NCI-H2196 treated with DMSO at 0.1 percent for 48 hours (cell line): Measurements from ENCODE around the gene TARBP1.
"Not testable (repeated sequence)": the region's sequence is repeated elsewhere in the genome, so short reads cannot be mapped to it uniquely, and the experiment has no call there.

Experiments
- DNase-seq: peaks from one replicate; lab custom pipeline; 2025; ENCODE audit not compliant: unreplicated experiment; lab: John Stamatoyannopoulos, UW

TARBP1 gene

DNA sequence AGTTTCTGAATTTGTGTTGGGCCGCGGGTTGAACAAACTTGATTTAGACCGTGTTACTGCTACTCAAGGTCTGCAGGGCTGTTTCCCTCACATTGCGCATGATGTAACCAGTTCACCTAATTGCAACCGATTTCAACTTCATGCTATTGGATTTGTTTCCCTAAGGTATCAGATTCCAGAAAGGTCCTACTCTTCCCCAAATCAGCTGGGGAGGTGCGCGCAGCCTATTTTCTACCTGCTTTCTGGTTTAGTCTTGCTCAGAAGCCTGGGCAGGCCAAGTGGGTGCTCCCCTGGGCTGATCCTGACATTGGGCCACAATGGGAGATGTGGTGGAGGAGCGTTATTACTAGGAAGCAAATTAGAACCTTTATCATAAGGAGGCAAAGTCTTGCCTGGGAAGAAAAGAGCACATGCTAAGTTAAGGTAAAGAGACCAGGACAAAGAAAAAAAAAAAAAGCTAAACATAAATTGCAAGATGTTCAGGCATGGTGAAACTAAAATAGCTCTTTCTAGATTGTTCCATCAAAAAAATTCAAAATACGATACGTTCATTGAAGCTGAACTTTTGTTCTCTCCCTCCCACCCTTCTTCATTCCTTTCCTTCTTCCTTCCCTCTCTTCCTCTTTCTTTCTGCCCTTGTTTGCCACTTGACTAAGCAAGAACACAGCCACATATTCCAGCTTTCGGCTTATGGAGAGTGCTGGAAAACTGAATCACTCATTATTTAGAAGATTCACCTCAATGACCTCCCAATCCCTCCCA is 28.8 kb upstream of the TARBP1 start:
- no peak for DNase-seq

DNA sequence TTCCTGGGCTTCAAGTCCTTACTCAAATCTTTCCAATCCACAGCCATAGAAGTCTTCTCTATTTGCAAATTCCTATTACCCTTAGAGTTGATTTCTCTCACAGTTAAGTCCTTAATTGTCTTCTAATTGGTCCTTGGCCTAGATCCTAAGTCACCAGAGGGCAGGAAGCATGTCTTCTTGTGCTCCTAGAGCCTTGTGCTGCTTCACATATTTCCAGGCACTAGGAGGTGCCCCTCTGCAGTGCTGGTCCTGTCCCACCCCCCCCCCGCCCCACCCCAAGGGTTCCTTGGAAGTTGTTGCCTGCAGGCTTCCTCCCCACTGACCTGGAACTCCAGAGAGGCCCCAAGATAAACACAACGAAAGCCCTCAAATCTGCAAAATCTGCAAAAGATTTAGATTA is 28.1 kb upstream of the TARBP1 start:
- DNase-seq, result no peak

DNA sequence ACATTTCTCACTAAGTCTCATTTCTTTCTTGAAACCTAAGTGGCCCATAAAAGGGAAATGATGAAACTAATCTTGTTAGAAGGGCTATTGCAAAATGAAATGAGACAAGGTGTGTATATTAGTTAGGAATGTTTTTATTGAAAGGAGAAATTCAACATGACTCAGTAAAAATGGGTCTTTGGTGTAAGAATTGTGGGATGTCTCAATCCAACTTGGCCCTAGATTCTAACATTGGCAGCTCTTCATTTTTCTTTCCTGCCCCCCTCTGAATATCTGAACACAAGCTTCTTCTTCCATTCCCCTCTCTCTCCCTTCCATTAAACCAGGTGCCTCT is 26.8 kb upstream of the TARBP1 start:
- no peak for DNase-seq

DNA sequence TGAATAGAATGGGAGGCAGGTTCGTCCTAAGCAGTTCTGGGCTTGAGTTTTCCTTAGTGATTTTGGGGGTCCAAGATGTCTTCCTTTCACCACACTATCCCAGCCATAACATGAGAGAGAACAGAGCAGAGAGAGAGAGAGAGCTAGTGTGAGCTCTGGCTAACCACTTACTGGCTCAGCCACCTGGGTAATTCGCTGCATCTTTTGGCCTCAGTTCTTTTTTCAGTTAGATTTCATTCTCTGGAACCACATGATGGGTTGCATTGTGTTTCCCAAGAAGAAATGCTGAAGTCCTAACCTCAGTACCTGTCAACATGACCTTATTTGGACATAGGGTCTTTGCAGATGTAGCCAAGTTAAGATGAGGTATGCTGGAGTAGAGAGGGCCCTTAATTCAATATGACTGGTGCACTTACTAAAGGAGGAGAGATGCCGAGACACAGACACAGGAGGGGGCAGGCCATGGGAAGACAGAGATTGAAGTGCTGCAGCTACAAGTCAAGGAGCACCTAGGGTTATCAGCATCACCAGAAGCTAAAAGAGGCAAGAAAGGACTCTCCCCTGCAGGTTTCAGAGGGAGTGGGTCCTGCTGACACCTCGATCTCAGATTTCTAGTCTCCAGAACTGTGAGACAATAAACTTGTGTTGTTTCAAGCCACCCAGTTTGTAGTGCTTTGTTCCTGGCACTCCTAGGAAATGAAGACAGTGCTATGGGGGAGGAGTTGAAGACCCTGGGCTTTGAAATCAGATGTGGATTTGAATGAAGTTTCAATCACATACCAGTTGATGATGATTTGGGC is 26.2 kb upstream of the TARBP1 start:
- DNase-seq, result no peak

DNA sequence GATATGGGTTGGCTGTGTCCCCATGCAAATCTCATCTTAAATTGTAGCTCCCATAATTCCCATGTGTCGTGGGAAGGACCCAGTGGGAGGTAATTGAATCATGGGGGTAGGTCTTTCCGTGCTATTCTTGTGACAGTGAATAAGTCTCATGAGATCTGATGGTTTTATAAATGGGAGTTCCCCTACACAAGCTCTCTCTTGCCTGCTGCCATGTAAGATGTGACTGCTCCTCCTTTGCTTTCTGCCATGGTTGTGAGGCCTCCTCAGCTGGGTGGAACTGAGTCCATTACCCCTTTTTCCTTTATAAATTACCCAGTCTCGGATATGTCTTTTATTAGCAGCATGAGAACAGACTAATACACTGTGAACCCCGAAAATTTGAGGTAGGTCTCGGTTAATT is 25.3 kb upstream of the TARBP1 start:
- DNase-seq, result not testable (repeated sequence)

DNA sequence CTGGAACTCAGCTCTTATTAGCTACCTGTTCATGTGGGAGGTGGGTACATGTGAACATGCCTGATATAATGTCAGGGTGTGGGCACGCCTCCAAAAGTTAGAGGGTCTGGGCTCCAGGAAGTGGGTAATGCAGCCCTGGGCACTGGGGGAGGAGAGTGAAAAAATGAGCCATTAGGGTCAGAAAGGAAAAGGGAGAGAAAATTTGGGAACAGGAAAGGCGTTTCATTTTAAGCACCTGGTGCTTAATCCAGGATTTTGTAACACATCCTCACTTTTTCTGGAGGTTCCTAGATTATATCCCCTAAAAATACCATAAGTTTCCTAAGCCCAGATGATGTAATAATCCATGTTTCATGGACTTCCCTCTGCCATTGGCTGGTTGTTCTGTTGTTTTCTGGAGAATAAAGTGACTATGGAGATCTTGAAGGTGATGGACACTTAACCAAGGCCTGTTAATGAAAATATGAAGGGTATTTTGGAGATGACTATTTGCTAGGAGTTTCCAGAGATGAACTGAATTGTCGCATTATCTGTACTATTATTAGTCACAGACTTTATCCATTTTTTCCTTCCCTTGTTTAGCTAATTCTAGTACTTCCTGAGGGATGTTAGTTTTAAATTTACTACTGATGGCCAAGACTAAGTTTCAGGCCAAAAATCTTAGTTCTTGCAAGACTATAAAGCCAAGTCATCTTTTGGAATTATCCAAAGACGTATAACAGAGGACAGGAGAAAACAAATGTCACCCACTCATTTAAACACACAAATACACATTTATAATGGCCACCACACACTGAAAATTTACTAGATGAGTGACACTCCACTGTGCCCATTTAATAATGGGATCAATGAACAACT is 24.4 kb upstream of the TARBP1 start:
- no peak for DNase-seq

DNA sequence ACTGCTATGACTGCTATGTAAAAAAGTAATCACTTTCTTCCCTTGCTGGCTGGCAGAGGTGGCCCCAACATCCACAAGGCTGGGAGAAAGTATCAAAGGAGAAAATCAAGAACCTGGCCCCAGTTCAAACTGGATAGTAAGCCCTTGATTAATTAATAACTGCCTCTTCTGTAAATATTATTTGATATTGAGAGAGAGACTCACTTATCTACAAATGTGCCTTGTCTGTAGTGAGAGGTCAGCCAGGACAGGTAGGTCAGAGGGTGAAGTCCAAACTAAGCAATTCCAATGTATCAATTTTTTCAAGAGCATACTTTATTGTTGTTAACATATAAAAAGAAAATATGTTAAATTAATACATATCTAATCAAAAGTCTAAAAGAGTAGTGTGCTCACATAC is 23.8 kb upstream of the TARBP1 start:
- no peak for DNase-seq

DNA sequence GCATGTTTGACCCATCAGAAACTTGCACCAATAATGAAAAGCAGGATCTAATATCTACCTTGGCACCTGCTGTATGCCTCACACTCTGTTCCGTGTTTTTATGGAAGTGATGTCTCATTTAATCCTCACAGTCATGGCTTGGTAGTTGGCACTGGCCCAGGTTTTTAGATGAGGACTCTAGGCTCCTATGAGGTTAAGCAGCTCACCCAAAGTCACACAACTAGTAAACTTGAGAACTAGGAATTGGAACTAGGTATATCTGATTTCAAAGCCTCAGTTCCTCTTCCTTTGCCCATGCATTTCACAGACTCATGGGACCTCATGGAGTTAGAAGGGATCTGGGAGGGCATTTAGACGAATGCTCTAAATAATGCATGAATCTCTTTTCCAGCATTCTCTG is 21.3 kb upstream of the TARBP1 start:
- no peak for DNase-seq

DNA sequence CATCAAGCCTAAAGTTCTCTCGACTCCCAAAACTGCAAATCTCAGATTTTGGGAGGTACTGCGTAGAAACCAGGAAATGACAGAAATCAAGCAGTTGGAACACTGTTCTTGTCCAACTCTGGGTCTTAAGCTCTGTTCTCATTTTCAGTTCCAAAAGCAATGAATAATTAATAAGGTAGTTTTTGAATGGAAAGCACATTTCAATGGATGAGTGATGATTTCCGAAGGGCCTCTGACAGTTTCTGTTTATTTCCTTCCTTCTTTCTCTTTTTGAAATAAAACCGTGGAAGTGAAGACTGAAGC is 20.9 kb upstream of the TARBP1 start:
- DNase-seq, result no peak

DNA sequence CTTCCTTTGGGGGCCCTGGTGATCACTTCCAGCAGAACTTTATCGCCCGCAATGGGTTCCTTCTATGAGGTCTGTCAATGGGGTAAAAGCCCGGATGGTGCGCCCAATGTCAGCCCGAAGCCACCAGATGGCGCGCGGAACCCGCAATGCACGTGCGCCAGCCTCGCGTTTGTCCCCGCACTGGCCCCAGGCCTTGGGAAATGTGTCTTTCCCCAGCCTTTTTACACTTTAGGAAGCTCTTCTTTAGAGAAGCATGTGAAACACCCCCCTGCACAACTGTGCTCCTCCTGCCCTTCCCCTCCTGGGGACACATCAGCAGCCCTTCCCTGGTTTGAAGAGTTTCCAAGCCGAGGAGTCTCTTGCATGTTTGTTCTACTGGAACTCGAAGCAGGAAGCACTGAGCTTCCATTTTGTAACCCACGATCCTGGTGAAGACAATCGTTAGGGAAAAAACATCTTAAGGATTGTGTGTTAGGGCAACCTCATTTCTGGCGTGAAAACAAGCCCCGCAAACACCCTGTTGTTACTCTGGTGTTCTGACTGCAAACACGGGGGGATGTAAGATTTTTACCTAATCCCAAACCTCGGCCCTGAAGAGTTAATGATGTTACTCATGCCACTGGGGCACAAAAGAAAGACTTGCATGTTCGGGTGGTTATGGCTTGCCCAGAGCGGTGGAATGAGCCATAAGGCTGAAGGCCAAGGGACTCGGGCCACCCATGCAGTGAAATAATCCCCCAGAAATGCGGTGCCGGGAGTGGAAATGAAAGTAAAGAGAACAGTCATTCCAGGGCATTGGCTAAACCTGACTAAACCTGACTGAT is 20.4 kb upstream of the TARBP1 start:
- peak; percentile 19 for DNase-seq

DNA sequence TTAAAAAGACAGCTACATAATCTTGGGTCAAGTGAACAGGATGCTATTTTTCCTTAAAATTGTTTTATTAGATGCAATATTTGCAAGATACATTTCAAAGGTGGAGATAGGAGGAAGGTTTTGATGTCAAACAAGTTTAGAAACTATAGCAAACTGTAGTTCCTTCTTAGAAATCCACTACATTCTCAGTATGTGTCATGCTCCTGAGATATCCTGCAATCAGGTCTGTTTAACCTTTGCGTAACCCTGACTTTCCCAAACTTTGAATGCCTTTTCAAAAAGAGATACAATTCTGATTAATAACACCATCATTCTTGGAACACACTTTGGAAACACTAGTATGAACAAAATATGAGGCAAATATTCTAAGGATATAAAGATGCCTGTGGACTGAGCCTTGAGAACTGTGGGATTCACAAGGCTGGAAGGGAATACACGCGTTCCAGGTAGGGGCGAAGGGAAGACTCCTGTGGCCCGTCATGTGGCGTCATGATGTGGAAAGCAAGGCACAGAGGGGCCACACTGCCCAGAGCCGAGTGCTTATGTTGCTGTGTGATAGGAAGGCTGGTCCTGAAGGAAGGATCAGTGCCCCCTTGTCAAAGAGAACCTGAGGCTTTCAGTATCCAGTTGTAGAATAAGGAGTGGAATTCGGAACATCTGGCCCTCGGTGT is 19.6 kb upstream of the TARBP1 start:
- no peak for DNase-seq

DNA sequence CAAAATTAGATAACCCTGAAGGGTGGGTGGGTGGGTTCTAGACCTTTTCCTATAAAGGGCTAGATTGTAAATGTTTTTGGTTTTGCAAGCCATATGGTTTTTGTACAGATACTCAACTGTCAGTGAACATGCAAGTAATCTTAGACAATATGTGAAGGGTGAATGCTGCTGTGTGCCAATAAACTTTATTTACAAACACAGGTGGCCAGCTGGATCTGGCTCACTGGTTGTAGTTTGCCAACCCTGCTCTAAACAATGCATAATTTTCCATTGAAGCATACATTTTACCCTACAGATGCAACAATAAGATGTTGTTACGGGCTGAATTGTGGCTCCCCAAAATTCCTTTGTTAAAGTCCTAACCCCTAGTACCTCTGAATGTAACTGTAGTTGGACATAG is 18.6 kb upstream of the TARBP1 start:
- DNase-seq, result no peak

DNA sequence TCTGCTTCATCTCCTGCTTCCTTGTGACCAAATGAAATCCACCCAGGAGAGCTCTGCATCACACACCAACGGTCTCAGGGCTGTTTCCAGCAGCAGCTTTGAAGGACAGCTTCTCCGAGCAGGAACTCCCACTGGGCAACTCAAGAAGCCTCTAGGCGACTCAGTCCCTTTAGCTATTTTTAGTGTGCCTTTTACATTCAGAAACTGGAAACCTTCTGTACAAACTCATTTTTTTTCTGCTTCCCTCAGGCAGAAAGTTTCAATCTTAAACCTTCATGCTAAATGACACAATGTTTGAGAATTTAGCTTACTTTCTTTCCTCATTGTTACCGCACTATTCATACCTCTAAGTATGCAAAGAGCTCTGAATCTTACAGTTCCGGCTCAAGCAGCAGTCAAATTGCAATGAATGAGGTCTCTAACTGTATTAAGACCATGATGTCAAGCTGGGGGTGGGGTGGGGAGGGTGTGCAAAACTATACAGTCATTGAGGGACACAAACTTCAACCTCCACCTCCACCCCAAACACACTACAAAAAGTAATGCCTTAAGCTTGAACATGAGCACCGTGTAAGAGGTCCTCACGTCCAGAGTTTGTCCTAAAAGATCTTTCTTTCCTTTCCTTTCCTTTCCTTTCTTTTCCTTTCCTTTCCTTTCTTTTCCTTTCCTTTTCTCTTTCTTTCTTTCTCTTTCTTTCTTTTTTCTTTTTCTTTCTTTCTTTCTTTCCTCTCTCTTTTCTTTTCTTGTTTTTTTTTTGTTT is 16.4 kb upstream of the TARBP1 start:
- DNase-seq, result no peak

DNA sequence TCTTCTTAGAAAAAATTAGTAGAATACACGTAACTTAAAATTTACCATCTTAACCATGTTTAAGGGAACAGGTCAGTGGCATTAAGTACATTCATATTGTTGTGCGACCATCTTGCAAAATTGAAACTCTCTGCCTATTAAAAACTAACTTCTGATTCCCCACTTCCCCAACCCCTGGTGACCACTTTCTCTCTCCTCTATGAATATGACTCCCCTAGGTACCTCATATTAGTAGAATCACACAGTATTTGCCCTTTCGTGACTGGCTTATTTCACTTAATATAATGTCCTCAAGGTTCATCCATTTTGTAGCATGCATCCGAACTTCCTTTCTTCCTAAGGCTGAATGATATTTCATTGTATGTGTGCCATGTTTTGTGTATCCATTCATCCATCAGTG is 15.1 kb upstream of the TARBP1 start:
- DNase-seq, result no peak

DNA sequence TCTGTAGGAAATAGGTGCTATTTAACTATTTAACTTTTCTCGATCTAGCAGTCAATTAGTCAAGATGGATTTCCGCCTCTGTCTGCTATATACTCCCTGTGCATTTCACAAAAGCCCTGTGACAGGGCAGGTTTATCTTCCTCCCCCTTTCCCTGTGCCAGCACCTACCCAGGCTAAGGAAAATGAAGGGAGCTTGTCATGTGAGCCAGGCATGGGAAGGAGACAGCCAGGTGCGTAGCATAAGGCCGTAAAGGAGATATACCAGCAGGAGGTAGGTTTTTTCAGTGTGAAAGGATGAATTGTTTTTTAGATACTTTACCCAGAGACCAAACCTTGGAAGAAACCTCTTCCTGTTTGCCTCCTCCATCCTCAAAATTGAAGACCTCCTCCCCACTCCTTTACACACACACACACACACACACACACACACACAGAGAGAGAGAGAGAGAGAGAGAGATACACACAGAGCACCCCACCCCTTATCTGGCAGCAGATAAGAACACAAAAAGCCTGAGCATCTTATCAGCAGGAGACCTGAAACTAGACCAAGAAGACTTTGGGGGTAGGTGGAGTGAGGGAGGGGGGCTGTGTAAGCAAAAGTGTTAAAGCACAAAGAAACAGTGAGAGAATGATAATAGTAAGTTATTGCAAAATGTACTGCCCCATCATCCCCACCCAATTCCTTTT is 12.0 kb upstream of the TARBP1 start:
- no peak for DNase-seq

DNA sequence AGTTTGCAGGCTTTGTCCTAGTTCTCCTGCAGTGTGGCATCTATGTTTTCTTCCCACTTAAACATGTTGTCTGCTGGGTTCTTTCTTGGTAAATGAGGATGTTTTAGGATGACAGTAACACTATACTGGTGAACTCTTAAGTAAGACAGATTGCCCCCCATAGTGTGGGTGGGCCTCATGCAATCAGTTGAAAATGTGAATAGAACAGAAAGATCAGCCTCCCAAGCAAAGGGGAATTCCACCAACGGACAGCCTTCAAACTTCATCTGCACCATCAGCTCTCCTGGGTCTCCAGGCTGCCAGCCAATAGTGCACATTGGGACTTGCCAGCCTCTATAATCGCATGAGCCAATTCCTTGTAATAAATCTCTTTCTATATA is 10.7 kb upstream of the TARBP1 start:
- DNase-seq, result no peak

DNA sequence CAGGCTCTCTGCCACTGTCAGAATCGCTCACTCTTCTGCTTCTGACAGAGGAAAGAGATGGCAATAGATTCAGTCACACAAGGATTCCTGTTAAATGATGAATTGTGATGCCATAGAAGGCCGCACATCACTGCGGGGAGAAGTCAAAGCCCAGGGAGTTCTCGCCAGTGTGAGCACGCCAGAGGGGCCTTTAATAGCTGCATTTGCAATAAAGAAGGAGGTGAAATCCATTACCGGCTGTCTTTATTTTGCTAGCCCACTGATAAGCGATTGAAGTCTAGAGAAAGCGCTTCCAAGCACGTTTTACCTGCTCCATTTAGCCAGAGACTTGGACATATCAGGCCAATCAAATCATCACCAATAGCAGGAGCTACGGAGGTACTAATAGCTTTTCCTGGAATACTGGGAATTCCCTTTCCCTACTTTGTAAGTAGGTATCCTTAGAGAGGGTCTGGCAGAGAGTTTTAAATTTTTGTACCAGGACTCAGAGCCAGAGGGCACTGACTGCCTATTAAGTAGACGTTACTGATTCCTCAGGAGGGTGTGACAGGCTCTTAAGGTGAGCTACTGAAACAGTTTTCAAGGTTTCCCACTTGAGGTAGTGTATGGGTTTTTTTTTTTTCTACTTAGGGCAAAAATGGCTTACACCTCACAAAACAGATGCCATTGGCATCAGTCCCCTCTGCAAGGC is 10.2 kb upstream of the TARBP1 start:
- no peak for DNase-seq

DNA sequence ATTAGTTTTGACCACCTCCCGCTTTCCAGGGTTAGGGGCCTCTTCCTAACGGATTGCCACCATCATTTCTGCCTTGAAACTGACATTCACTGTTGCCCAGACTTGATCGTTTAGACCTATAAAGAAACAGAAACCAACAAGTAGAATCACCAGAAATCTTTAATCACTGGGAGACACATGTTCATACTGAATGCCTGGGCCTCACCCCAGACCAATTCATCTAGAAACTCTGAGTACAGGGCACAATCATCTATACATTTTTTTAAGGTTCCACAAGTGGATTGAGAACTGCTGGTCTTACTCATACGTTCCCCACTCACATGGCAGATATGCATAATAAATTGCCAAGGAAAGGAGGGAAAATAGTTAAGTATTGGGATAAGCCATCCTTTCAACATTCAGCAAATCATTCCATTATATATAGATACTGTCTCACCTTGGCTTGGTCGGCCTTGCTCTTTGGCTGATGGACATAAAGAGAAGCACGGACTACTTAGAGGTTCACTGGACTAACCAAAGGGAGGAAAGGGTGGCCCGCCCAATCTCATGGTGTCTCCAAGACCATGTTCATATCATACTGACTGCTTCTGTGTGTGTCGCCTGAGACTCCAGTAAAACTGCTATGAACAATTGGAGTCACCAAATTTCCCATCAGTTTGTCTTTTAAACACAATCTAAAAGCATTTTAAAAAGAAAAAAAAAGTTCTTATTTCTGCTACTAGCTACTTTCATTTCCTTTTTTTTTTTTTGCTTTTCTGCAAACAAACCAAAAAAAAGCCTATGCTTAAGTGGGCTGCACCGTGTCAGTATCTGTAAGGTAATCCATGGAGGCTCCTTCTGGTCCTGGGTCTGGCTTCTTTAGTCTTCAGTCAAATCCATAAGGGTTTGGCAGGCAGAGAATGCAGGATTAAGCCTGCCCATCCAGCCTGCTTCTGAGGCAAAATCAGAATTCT is 9.4 kb upstream of the TARBP1 start:
- DNase-seq, result no peak
